RWPE1 (cell line): Measurements from ENCODE around the gene TMOD3.
"Not testable (repeated sequence)": the region's sequence is repeated elsewhere in the genome, so short reads cannot be mapped to it uniquely, and the experiment has no call there.

Experiments
- CTCF ChIA-PET: fragments of 350-600 bp; sonication (Branson Sonifier 250); formaldehyde crosslinking; extraction: SDS; loops from one replicate; lab custom pipeline; 2021; lab: Yijun Ruan, JAX
- POLR2A ChIA-PET: fragments of 400-600 bp; formaldehyde crosslinking; extraction: SDS; loops from one replicate; lab custom pipeline; 2020; ENCODE audit warnings: antibody characterized with exemption; ENCODE audit not compliant: low non-redundant PET; lab: Yijun Ruan, JAX
- DNase-seq: peaks from one replicate; pipeline ENCODE4 v3.0.0; 2012; ENCODE audit warnings: low spot score
- H3K27ac ChIP-seq: fragments of 450-650 bp; 2 replicates; pipeline ENCODE4 v1.5.1; 2017
- CTCF ChIP-seq: fragments of 450-650 bp; conservative IDR thresholded peaks from 2 replicates; pipeline ENCODE4 v1.5.1; 2017; ENCODE audit warnings: low read depth, mild to moderate bottlenecking

Gene TMOD3

GRCh38 chr15:51829376-51830275, at the start of gene TMOD3:
Gene TMOD3, plus strand, starts transcription at chr15:51829653. Its CDS starts 33,232 bp downstream, at chr15:51862885.
- CTCF ChIA-PET = interaction anchor here (0.6 to 0.7 kb wide), 2 partner anchors 47 to 63 kb away, joined by 3 read pairs; no protein-coding TSS in a partner anchor
- POLR2A ChIA-PET = interaction anchor here (0.6 kb wide), 1 partner anchor 207 kb away, joined by 3 read pairs; the partner anchor contains the start of gene DMXL2

GRCh38 chr15:51780636-51781035, 48.8 kb upstream of the TMOD3 start:
- CTCF ChIA-PET = interaction anchor here (1.0 kb wide), 1 partner anchor 131 kb away, joined by 5 read pairs; no protein-coding TSS in a partner anchor
- POLR2A ChIA-PET = no interaction called here
- no peak overlapping the region for H3K27ac ChIP-seq
- peak; percentile 55 for DNase-seq
- TF ChIP-seq CTCF = no peak

More at GRCh38 chr15:51829376-51830275, at the start of gene TMOD3:
- H3K27ac ChIP-seq = peak within 1 kb of the TSS; percentile 94
- no peak for TF ChIP-seq CTCF
- peak; percentile 93 for DNase-seq

GRCh38 chr15:51781506-51781905, 47.9 kb upstream of the TMOD3 start:
- DNase-seq = no peak
- POLR2A ChIA-PET = no interaction called here
- no peak for TF ChIP-seq CTCF
- CTCF ChIA-PET = no interaction called here
- H3K27ac ChIP-seq = no peak overlapping the region

- CTCF ChIA-PET = interaction anchor here (0.6 kb wide), 1 partner anchor 48 kb away, joined by 3 read pairs; no protein-coding TSS in a partner anchor
- POLR2A ChIA-PET = no interaction called here
- peak; percentile 52 for DNase-seq
- H3K27ac ChIP-seq = no peak overlapping the region
- peak; percentile 25; the same call in 1 of the 2 replicates for TF ChIP-seq CTCF
These were observed 47.0 kb upstream of the TMOD3 start for GRCh38 chr15:51782357-51782896.

GRCh38 chr15:51783967-51784366, 45.5 kb upstream of the TMOD3 start:
- CTCF ChIA-PET = interaction anchor here (1.3 kb wide), 1 partner anchor 18 kb away, joined by 4 read pairs; no protein-coding TSS in a partner anchor
- TF ChIP-seq CTCF = no peak
- DNase-seq = no peak
- POLR2A ChIA-PET = no interaction called here
- no peak overlapping the region for H3K27ac ChIP-seq

- CTCF ChIA-PET, POLR2A ChIA-PET, H3K27ac ChIP-seq: not testable (repeated sequence)
- DNase-seq = peak; percentile 17
These were observed 42.3 kb upstream of the TMOD3 start for GRCh38 chr15:51787130-51787529.

- POLR2A ChIA-PET, H3K27ac ChIP-seq, CTCF ChIA-PET, DNase-seq: not testable (repeated sequence)
These were observed 37.0 kb upstream of the TMOD3 start for GRCh38 chr15:51792474-51792873.
